HepG2 (cell line): ENCODE measurements around the gene C1orf116. TPM values are rescaled to one million over a fixed set of nuclear protein-coding genes. Genes with fewer than 3 reads are reported as not detected.

ENCODE experiments used
- ATAC-seq: fragments of 200-7000 bp; cut with Tn5 transposase; 3 replicates; pipeline ENCODE4 v1.9.1; 2020; ENCODE audit warnings: mild to moderate bottlenecking, moderate library complexity
- BruUV-seq: library from RNA; stranded (reverse); fragments of 400-500 nt; replicated peaks from 2 replicates; lab custom pipeline; 2021; lab: Mats Ljungman, UMichigan
- CTCF ChIA-PET: fragments of 300-600 bp; formaldehyde crosslinking; extraction: SDS; loops from one replicate; lab custom pipeline; 2021; ENCODE audit warnings: low total read pairs, inconsistent platforms, low intra/inter-chr PET ratio; lab: Yijun Ruan, JAX
- POLR2A ChIA-PET: fragments of 350-600 bp; sonication (Branson Sonifier 250); formaldehyde crosslinking; loops from one replicate; lab custom pipeline; 2020; ENCODE audit warnings: antibody characterized with exemption, inconsistent platforms; lab: Yijun Ruan, JAX
- DNase-seq: peaks from one replicate; pipeline ENCODE4 v3.0.0-alpha.2; 2015; ENCODE audit warnings: low spot score
- FAIRE-seq: peaks from 3 replicates; lab custom pipeline; 2011; peaks lifted over from hg19 to GRCh38; lab: Jason Lieb, UNC
- H2AFZ ChIP-seq: one replicate; pipeline ENCODE4 v1.6.1; 2011; ENCODE audit warnings: low read length, inconsistent platforms
- H3K27ac ChIP-seq: fragments of 300-600 bp; 3 replicates; pipeline ENCODE4 v1.8.0; 2011; ENCODE audit warnings: mixed run types, mild to moderate bottlenecking, mixed read lengths, low read length, inconsistent platforms; ENCODE audit not compliant: insufficient read depth; ENCODE audit errors: extremely low read length
- H3K27me3 ChIP-seq, 2 experiments: fragments of 200-600 bp in 1 of 2; 2 replicates in 1 of 2; 3 replicates in 1 of 2; pipeline versions ENCODE4 v1.6.0 to v1.8.0; 2011; ENCODE audit warnings: low read length in 2 of 2, mild to moderate bottlenecking in 2 of 2, moderate library complexity in 2 of 2, inconsistent platforms in 1 of 2; ENCODE audit not compliant: insufficient read depth in 2 of 2, control insufficient read depth in 1 of 2
- H3K36me3 ChIP-seq, 2 experiments: fragments of 200-600 bp in 1 of 2; replicated peaks in 1 of 2; 2 replicates in 1 of 2; 3 replicates in 1 of 2; pipeline versions ENCODE4 v1.5.1 to v1.8.0; 2011; ENCODE audit warnings: low read length in 2 of 2, inconsistent platforms in 1 of 2; ENCODE audit not compliant: insufficient read depth in 2 of 2, control insufficient read depth in 1 of 2
- H3K4me1 ChIP-seq: 2 replicates; pipeline ENCODE4 v1.5.1; 2012; ENCODE audit warnings: low read length, inconsistent platforms; ENCODE audit not compliant: insufficient read depth
- H3K4me2 ChIP-seq: 2 replicates; pipeline ENCODE4 v1.6.0; 2011; ENCODE audit warnings: low read depth, low read length, inconsistent platforms
- H3K4me3 ChIP-seq, 3 experiments: fragments of 200-600 bp in 1 of 3; sonication (generic), shearing (Covaris generic) in 1 of 3; replicated peaks in 1 of 3; 2 replicates each; pipeline ENCODE4 v1.5.1; 2011 to 2016; ENCODE audit warnings: low read length in 3 of 3, inconsistent platforms in 2 of 3, low read depth in 2 of 3, mild to moderate bottlenecking in 2 of 3, control low read depth in 1 of 3, mixed read lengths in 1 of 3; ENCODE audit not compliant: insufficient read depth in 1 of 3
- H3K79me2 ChIP-seq: one replicate; pipeline ENCODE4 v1.6.1; 2011; ENCODE audit warnings: low read length, inconsistent platforms; ENCODE audit not compliant: insufficient read depth
- H3K9ac ChIP-seq: 2 replicates; pipeline ENCODE4 v1.6.0; 2011; ENCODE audit warnings: mild to moderate bottlenecking, low read depth, low read length, inconsistent platforms; ENCODE audit not compliant: insufficient read depth
- H3K9me3 ChIP-seq: 2 replicates; pipeline ENCODE4 v1.5.1; 2012; ENCODE audit warnings: mild to moderate bottlenecking, low read length
- H4K20me1 ChIP-seq: 2 replicates; pipeline ENCODE4 v1.6.0; 2011; ENCODE audit warnings: inconsistent platforms, mild to moderate bottlenecking, low read length, moderate library complexity; ENCODE audit not compliant: insufficient read depth
- HMGA1 ChIP-seq: sonication (generic); formaldehyde crosslinking; conservative IDR thresholded peaks from 2 replicates; pipeline ENCODE4 v1.4.0; 2020; ENCODE audit warnings: missing genetic modification reagents
- PTBP1 ChIP-seq: fragments of 200-400 bp; formaldehyde crosslinking; IDR thresholded peaks from 2 replicates; pipeline ENCODE4 v1.6.1; 2018; ENCODE audit warnings: low read length, low read depth; ENCODE audit not compliant: poor library complexity, severe bottlenecking
- SOX5 ChIP-seq: IDR thresholded peaks from 2 replicates; pipeline ENCODE4 v1.6.1; 2016; ENCODE audit warnings: borderline replicate concordance
- SP1 ChIP-seq, 2 experiments: fragments of 450-650 bp in 1 of 2; sonication (generic) in 1 of 2; formaldehyde crosslinking in 1 of 2; IDR thresholded peaks; 2 replicates each; pipeline versions ENCODE4 v1.4.0 to v1.6.1; 2016 to 2020; ENCODE audit warnings: missing genetic modification reagents in 1 of 2
- SP4 ChIP-seq: sonication (generic); formaldehyde crosslinking; IDR thresholded peaks from 2 replicates; pipeline ENCODE4 v1.8.1; 2023; ENCODE audit warnings: mild to moderate bottlenecking, missing genetic modification reagents
- ZBTB33 ChIP-seq: sonication (generic); formaldehyde crosslinking; IDR thresholded peaks from 2 replicates; pipeline ENCODE4 v1.4.0; 2020; ENCODE audit warnings: missing genetic modification reagents
- ZNF468 ChIP-seq: sonication (generic); formaldehyde crosslinking; IDR thresholded peaks from 2 replicates; pipeline ENCODE4 v1.8.0; 2022; ENCODE audit warnings: mild to moderate bottlenecking, moderate library complexity, missing genetic modification reagents
- ZNF572 ChIP-seq: sonication (generic); formaldehyde crosslinking; IDR thresholded peaks from 2 replicates; pipeline ENCODE4 v1.5.1; 2020; ENCODE audit warnings: mild to moderate bottlenecking, missing genetic modification reagents
- WGBS: methylation state at CpG from one replicate; pipeline ENCODE4 v1.1.6; 2017; ENCODE audit warnings: low lambda C conversion rate; 5-methylcytosine and 5-hydroxymethylcytosine counted together
- in situ Hi-C: cut with HindIII; loops from 2 replicates; pipeline ENCODE4 v1.10.0; 2017; ENCODE audit warnings: low pct_unique_long_range_greater_than_20kb; ENCODE audit not compliant: extremely low pct_ligation_motif_present
- intact Hi-C: fragments of 100-400 bp; cut with micrococcal nuclease; formaldehyde crosslinking; loops from one replicate; pipeline ENCODE4 v1.10.0; 2022; ENCODE audit not compliant: unreplicated experiment
- polyA plus RNA-seq, 8 experiments: library from polyadenylated mRNA; depleted of rRNA in 3 of 8; stranded (reverse) in 7 of 8; unstranded in 1 of 8; fragments of >200 nt; fragmentation: Illumina TruSeq in 4 of 8; extraction: Trizol in 4 of 8; gene quantifications; 2 replicates each; pipeline versions ENCODE4 v1.2.1 to v1.2.3, GENCODE V29; 2011 to 2016; ENCODE audit warnings: low read depth in 4 of 8, missing spikeins in 1 of 8, mixed read lengths in 1 of 8; ENCODE audit not compliant: insufficient read depth in 1 of 8
- total RNA-seq, 5 experiments: library from RNA; depleted of rRNA; stranded (reverse); fragments of >200 nt; fragmentation: Illumina TruSeq; extraction: Trizol; gene quantifications; 2 replicates each; pipeline ENCODE4 v1.2.3, GENCODE V29; 2016; ENCODE audit warnings: low read depth in 1 of 5

C1orf116 gene
- total and polyA plus RNA-seq, 2 of the 13 experiments (the other 11 are each of a cell fraction or from before 2014, with no cell fraction given): 0.51 to 0.95 TPM

- FAIRE-seq (no peak), ATAC-seq (no peak), DNase-seq (no peak)
- TF ChIP-seq SOX5 (CRISPR knock-in tag) (no peak), PTBP1 (no peak), HMGA1 (no peak), SP1 (IDR thresholded peaks at IDR 0.05) (no peak), SP1 (CRISPR knock-in tag; IDR thresholded peaks at IDR 0.05) (no peak), ZBTB33 (no peak), ZNF468 (no peak), ZNF572 (CRISPR knock-in tag) (no peak), SP4 (no peak)
- Histone ChIP-seq H3K79me2 (no peaks in the 10 kb centered on the region), H2AFZ (no peak overlapping the region), H3K36me3 (peaks cover 1 to 3% of the 10 kb centered on the region in 2 experiments; a peak in 1 of 5 replicates), H3K9ac (no peak overlapping the region), H3K4me2 (no peak overlapping the region), H3K9me3 (no peaks in the 10 kb centered on the region), H4K20me1 (no peaks in the 10 kb centered on the region), H3K27ac (no peak overlapping the region), H3K27me3 (no peaks in the 10 kb centered on the region; a peak in 1 of 5 replicates), H3K4me3 (no peak overlapping the region), H3K4me1 (peaks cover 14% of the 10 kb centered on the region; the same call in 1 of the 2 replicates)
- intact Hi-C loops: no loop called here
- no TSS peak for BruUV-seq
- WGBS: 84% methylated on average over 6 of the region's 6 CpGs
- in situ Hi-C loops: no loop called here
- ChIA-PET CTCF (no interaction called here), POLR2A (no interaction called here)
These were observed 24.1 kb upstream of the C1orf116 start for GRCh38 chr1:207056673-207057072.
